MCF 10A (cell line): ENCODE data around the gene SLC22A8. TPM values are rescaled to one million over a fixed set of nuclear protein-coding genes. Genes with fewer than 3 reads are reported as not detected.

ENCODE experiments used
- BruUV-seq: library from RNA; stranded (reverse); fragments of 400-500 nt; replicated peaks from 2 replicates; lab custom pipeline; 2021; lab: Mats Ljungman, UMichigan
- CTCF ChIA-PET: fragments of 300-600 bp; sonication (Branson Sonifier 250); formaldehyde crosslinking; extraction: SDS; loops from one replicate; lab custom pipeline; 2021; ENCODE audit warnings: antibody characterized with exemption, inconsistent platforms; lab: Yijun Ruan, JAX
- POLR2A ChIA-PET: fragments of 300-600, 350-650 bp; sonication (Branson Sonifier 250); formaldehyde crosslinking; extraction: SDS; loops from one replicate; lab custom pipeline; 2020; ENCODE audit warnings: antibody characterized with exemption, inconsistent platforms; lab: Yijun Ruan, JAX
- DNase-seq: peaks from one replicate; pipeline ENCODE4 v3.0.0-alpha.2; 2018; ENCODE audit not compliant: unreplicated experiment
- H3K27ac Mint-ChIP-seq: one replicate; pipeline ENCODE4 v1.8.0; 2022; ENCODE audit warnings: mild to moderate bottlenecking, low read depth, mixed read lengths; ENCODE audit not compliant: unreplicated experiment
- H3K27me3 Mint-ChIP-seq: one replicate; pipeline ENCODE4 v1.8.0; 2022; ENCODE audit warnings: mixed read lengths; ENCODE audit not compliant: insufficient read depth, unreplicated experiment
- H3K36me3 Mint-ChIP-seq: one replicate; pipeline ENCODE4 v1.8.0; 2022; ENCODE audit warnings: mild to moderate bottlenecking, moderate library complexity, mixed read lengths; ENCODE audit not compliant: insufficient read depth, unreplicated experiment
- H3K4me1 Mint-ChIP-seq: one replicate; pipeline ENCODE4 v1.8.0; 2022; ENCODE audit warnings: mixed read lengths; ENCODE audit not compliant: insufficient read depth, unreplicated experiment
- H3K4me3 Mint-ChIP-seq: one replicate; pipeline ENCODE4 v1.8.0; 2022; ENCODE audit warnings: mild to moderate bottlenecking, moderate library complexity, mixed read lengths; ENCODE audit not compliant: unreplicated experiment
- H3K9me3 Mint-ChIP-seq: one replicate; pipeline ENCODE4 v1.8.0; 2022; ENCODE audit warnings: mixed read lengths; ENCODE audit not compliant: unreplicated experiment
- intact Hi-C: fragments of 100-400 bp; cut with micrococcal nuclease; formaldehyde crosslinking; loops from 2 replicates; pipeline ENCODE4 v1.14.1; 2022
- total RNA-seq: library from RNA; stranded (reverse); gene quantifications from 2 replicates; pipeline ENCODE4 v1.2.3, GENCODE V29; 2022
- TF ChIP-seq, protein P1 (sequence below): fragments of 200-600 bp; IDR thresholded peaks from one replicate; pipeline ENCODE4 v1.8.0; 2022; ENCODE audit warnings: antibody characterized with exemption, mild to moderate bottlenecking; ENCODE audit not compliant: unreplicated experiment

The SLC22A8 gene
- total RNA-seq, 1 experiment from 2014 or later, result not detected

DNA sequence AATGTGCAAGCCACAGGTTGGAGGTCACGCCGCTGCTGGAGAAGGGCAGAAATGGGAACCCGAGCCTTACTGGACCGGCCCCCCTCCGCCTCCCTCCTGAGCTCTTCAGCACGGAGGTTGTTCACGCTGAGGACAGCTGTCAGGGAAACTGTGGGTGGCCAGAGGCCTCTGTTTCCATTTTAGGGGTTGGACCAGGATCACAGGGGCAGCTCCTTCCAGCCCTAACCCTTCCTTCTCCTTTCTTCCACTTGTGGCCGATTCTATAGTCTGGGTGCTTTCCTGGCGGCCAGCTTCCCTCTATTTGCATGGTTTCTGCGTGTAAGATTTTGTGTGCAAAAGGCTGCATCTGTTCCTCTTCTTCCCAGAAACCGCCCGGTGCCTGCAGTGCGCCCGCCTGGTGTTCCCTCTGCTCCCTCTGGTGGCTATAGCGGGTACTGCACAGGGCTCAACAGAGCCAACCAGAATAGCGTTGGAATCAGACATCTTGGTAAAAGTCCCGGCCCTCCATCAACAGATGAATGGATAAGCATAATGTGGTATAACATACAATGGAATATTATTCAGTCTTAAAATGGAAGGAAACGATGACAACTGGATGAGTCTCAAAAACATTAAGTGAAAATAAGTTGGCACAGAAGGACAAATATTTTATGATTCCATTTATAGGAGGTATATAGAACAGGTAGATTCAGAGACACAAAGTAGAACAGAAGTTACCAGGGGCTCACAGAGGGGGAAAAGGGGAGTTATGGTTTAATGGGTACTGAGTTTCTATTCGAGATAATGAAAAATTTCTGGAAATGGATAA is 8.4 kb upstream of the SLC22A8 start:
- BruUV-seq, result no TSS peak
- H3K9me3 Mint-ChIP-seq, result no peaks in the 10 kb centered on the region
- no peak overlapping the region for H3K27ac Mint-ChIP-seq
- CTCF ChIA-PET, result interaction anchor here (0.5 to 8.5 kb wide), 41 partner anchors 9 to 672 kb away, joined by 3 to 456 read pairs (median 4); partner anchors contain the start of genes CHRM1 and SLC22A8
- no peaks in the 10 kb centered on the region for H3K36me3 Mint-ChIP-seq
- peaks cover 25% of the 10 kb centered on the region for H3K27me3 Mint-ChIP-seq
- intact Hi-C loops, result loop anchor here (1.0 to 5.0 kb wide), 2 partner anchors 118 to 188 kb away; no protein-coding TSS in a partner anchor
- no peak overlapping the region for H3K4me3 Mint-ChIP-seq
- H3K4me1 Mint-ChIP-seq, result peaks cover 6% of the 10 kb centered on the region
- TF ChIP-seq, protein P1, sequence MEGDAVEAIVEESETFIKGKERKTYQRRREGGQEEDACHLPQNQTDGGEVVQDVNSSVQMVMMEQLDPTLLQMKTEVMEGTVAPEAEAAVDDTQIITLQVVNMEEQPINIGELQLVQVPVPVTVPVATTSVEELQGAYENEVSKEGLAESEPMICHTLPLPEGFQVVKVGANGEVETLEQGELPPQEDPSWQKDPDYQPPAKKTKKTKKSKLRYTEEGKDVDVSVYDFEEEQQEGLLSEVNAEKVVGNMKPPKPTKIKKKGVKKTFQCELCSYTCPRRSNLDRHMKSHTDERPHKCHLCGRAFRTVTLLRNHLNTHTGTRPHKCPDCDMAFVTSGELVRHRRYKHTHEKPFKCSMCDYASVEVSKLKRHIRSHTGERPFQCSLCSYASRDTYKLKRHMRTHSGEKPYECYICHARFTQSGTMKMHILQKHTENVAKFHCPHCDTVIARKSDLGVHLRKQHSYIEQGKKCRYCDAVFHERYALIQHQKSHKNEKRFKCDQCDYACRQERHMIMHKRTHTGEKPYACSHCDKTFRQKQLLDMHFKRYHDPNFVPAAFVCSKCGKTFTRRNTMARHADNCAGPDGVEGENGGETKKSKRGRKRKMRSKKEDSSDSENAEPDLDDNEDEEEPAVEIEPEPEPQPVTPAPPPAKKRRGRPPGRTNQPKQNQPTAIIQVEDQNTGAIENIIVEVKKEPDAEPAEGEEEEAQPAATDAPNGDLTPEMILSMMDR, result peak; percentile 97
- POLR2A ChIA-PET, result interaction anchor here (1.5 kb wide), 1 partner anchor 117 kb away, joined by 4 read pairs; no protein-coding TSS in a partner anchor
- peak; percentile 76 for DNase-seq

DNA sequence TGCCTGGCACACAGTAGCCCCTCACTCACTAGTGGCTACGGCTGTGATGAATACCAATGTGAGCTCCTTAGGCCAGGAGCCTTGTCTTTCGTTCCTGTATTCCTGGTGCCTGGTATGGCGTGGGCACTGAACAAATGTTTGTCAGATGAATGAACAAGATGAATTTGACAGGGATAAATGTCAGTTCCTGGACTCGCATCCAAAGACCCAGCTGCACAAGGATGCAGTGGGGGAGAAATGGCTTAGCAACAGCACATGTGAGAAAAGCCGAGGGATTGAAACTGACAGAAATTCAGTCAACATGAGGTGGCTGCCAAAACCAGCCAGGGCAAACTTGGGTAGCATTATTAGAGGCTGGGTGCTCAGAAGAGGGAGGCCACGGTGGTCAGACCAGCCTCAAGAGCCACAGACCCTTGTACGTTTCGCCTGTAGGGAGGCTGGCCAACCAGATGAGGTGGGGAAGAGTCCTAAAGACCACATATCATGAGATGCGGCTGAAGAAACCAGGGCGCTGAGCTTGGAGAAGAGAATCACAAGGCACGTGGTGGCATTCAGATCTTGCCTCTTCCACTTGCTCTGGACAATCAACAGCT is 7.7 kb upstream of the SLC22A8 start:
- no TSS peak for BruUV-seq
- intact Hi-C loops, result loop anchor here (5.0 kb wide), 1 partner anchor 189 kb away; no protein-coding TSS in a partner anchor
- ChIA-PET CTCF (interaction anchor here (0.5 to 8.5 kb wide), 42 partner anchors 8 to 672 kb away, joined by 3 to 456 read pairs (median 4); partner anchors contain the start of genes CHRM1 and SLC22A8), POLR2A (interaction anchor here (1.1 to 1.5 kb wide), 2 partner anchors 21 to 117 kb away, joined by 3 to 4 read pairs; no protein-coding TSS in a partner anchor)
- Mint-ChIP-seq H3K4me1 (peaks cover 6% of the 10 kb centered on the region), H3K9me3 (no peaks in the 10 kb centered on the region), H3K27me3 (peaks cover 25% of the 10 kb centered on the region), H3K4me3 (no peak overlapping the region), H3K36me3 (no peaks in the 10 kb centered on the region), H3K27ac (no peak overlapping the region)
- TF ChIP-seq, protein P1, result no peak
- DNase-seq, result no peak

DNA sequence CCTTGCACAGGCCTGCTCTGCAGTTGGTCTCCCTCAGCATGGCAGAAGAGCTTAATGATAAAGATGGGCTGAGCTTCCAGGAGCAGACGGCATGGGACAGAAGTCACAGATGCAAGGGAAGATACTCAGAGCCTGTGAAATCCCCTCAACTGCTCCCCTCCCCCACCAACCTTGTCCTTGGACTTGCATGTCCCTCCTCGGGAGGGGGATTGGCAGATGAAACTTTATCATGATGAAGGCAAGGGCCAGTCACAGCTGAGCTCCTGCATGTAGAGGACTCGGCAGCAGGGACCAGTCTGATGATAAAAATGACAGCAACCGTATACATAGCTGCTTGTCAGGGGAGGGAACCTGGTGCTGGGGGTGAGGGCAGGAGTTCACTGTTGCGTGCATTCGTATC is 6.8 kb upstream of the SLC22A8 start:
- H3K27ac Mint-ChIP-seq, result no peak overlapping the region
- POLR2A ChIA-PET, result interaction anchor here (1.1 kb wide), 1 partner anchor 20 kb away, joined by 3 read pairs; no protein-coding TSS in a partner anchor

More for the DNA sequence above, 6.8 kb upstream of the SLC22A8 start:
- Mint-ChIP-seq H3K4me3 (no peak overlapping the region), H3K27me3 (peaks cover 25% of the 10 kb centered on the region), H3K9me3 (no peaks in the 10 kb centered on the region), H3K4me1 (peaks cover 6% of the 10 kb centered on the region), H3K36me3 (no peaks in the 10 kb centered on the region)
- BruUV-seq, result no TSS peak
- TF ChIP-seq, protein P1, result no peak
- CTCF ChIA-PET, result interaction anchor here (0.6 to 8.5 kb wide), 14 partner anchors 12 to 166 kb away, joined by 3 to 456 read pairs (median 10); partner anchors contain the start of gene CHRM1
- no peak for DNase-seq
- intact Hi-C loops, result loop anchor here (5.0 kb wide), 1 partner anchor 190 kb away; no protein-coding TSS in a partner anchor
